ENCODE results near the gene RAB3IL1.

DNA sequence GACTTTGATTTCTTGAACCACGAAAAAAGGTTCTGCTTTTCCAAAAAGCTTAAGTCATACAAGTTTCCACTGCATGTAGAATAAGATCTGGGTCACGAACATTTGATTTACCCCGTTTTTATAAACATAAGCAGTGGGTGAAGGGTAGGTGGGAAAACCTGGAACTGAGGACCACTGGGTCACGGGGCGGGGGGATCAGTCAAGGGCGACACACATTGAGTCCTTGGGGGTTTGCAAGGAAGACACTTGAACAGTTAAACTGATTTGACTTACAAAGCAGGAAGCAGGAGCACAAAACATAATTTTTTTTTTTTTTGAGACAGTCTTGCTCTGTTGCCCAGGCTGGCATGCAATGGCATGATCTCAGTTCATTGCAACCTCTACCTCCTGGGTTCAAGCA is 36.9 kb downstream of the RAB3IL1 start:
- TF ChIP-seq CTCF (conservative IDR thresholded peaks at IDR 0.05; ENCODE audit: low read depth, low read length) (no peak), EZH2phosphoT487 (IDR thresholded peaks at IDR 0.05; ENCODE audit: borderline replicate concordance, low read length) (no peak)
